CD14-positive monocyte (primary cell): Measurements from ENCODE around the gene KRTAP11-1. TPM values are rescaled to one million over a fixed set of nuclear protein-coding genes. Genes with fewer than 3 reads are reported as not detected.

Experiments used
- DNase-seq, 3 donors: peaks; one replicate each; pipeline ENCODE4 v3.0.0-alpha.2; 2011 to 2022
- H2AFZ ChIP-seq: 2 replicates; pipeline ENCODE4 v1.6.0; 2012; ENCODE audit warnings: mild to moderate bottlenecking, low read depth, low read length, inconsistent platforms; ENCODE audit not compliant: insufficient read depth, poor library complexity, severe bottlenecking
- H3K27ac ChIP-seq, 2 donors: 1 replicate in 1 of 2; 2 replicates in 1 of 2; pipeline ENCODE4 v1.5.1; 2012 to 2013; ENCODE audit warnings: low read length in 2 of 2, control low read depth in 1 of 2, inconsistent platforms in 1 of 2, low read depth in 1 of 2, mild to moderate bottlenecking in 1 of 2
- H3K27me3 ChIP-seq, 2 donors: one replicate each; pipeline versions ENCODE4 v1.6.0 to v1.6.1; 2011 to 2013; ENCODE audit warnings: low read length in 2 of 2; ENCODE audit not compliant: control insufficient read depth in 2 of 2, insufficient read depth in 2 of 2
- H3K36me3 ChIP-seq, 2 donors: replicated peaks in 1 of 2; 1 replicate in 1 of 2; 2 replicates in 1 of 2; pipeline versions ENCODE4 v1.5.1 to v1.6.1; 2012 to 2013; ENCODE audit warnings: low read length in 2 of 2, control low read depth in 1 of 2, inconsistent platforms in 1 of 2, mild to moderate bottlenecking in 1 of 2; ENCODE audit not compliant: insufficient read depth in 2 of 2, control insufficient read depth in 1 of 2
- H3K4me1 ChIP-seq, 2 donors: 1 replicate in 1 of 2; 2 replicates in 1 of 2; pipeline versions ENCODE4 v1.5.1 to v1.6.1; 2012 to 2013; ENCODE audit warnings: low read length in 2 of 2, control low read depth in 1 of 2, inconsistent platforms in 1 of 2, mild to moderate bottlenecking in 1 of 2, moderate library complexity in 1 of 2; ENCODE audit not compliant: insufficient read depth in 2 of 2, control insufficient read depth in 1 of 2
- H3K4me2 ChIP-seq: replicated peaks from 2 replicates; pipeline ENCODE3; 2012; ENCODE audit warnings: low read length, moderate library complexity, mild to moderate bottlenecking; ENCODE audit not compliant: poor library complexity, severe bottlenecking; ENCODE audit errors: extremely low read depth
- H3K4me3 ChIP-seq, 3 experiments: fragments of 200-600 bp in 1 of 3; sonication (generic) in 1 of 3; replicated peaks in 1 of 3; 1 replicate in 2 of 3; 2 replicates in 1 of 3; pipeline ENCODE4 v1.5.1; 2011 to 2013; ENCODE audit warnings: low read length in 3 of 3, mild to moderate bottlenecking in 3 of 3, control low read depth in 2 of 3, low read depth in 2 of 3, inconsistent platforms in 1 of 3, moderate library complexity in 1 of 3
- H3K79me2 ChIP-seq: 2 replicates; pipeline ENCODE4 v1.6.0; 2012; ENCODE audit warnings: mild to moderate bottlenecking, control low read depth, inconsistent platforms, low read length, moderate library complexity; ENCODE audit not compliant: insufficient read depth
- H3K9ac ChIP-seq: 2 replicates; pipeline ENCODE4 v1.6.0; 2017; ENCODE audit warnings: low read length, mild to moderate bottlenecking; ENCODE audit not compliant: insufficient read depth, poor library complexity, severe bottlenecking
- H3K9me3 ChIP-seq, 2 donors: replicated peaks in 1 of 2; 1 replicate in 1 of 2; 2 replicates in 1 of 2; pipeline versions ENCODE4 v1.5.1 to v1.6.1; 2012 to 2013; ENCODE audit warnings: low read length in 2 of 2, control low read depth in 1 of 2; ENCODE audit not compliant: control insufficient read depth in 1 of 2, insufficient read depth in 1 of 2
- H4K20me1 ChIP-seq: 2 replicates; pipeline ENCODE4 v1.6.0; 2012; ENCODE audit warnings: mild to moderate bottlenecking, low read length, control low read depth, moderate library complexity; ENCODE audit not compliant: insufficient read depth
- H3K27ac Mint-ChIP-seq, 7 donors: one replicate each; pipeline ENCODE4 v1.8.0; 2020; ENCODE audit warnings: mild to moderate bottlenecking in 7 of 7, mixed read lengths in 7 of 7, moderate library complexity in 6 of 7, inconsistent platforms in 2 of 7
- H3K27me3 Mint-ChIP-seq, 3 donors: one replicate each; pipeline ENCODE4 v1.8.0; 2021 to 2022; ENCODE audit warnings: low read depth in 3 of 3, mild to moderate bottlenecking in 3 of 3, mixed read lengths in 3 of 3, moderate library complexity in 3 of 3, inconsistent platforms in 1 of 3
- H3K36me3 Mint-ChIP-seq, 2 donors: one replicate each; pipeline ENCODE4 v1.8.0; 2020; ENCODE audit warnings: mixed read lengths in 2 of 2, inconsistent platforms in 1 of 2, mild to moderate bottlenecking in 1 of 2
- H3K4me1 Mint-ChIP-seq: one replicate; pipeline ENCODE4 v1.8.0; 2020; ENCODE audit warnings: mild to moderate bottlenecking, mixed read lengths
- H3K4me3 Mint-ChIP-seq, 2 donors: one replicate each; pipeline ENCODE4 v1.8.0; 2020; ENCODE audit warnings: mild to moderate bottlenecking in 2 of 2, mixed read lengths in 2 of 2, moderate library complexity in 1 of 2
- H3K9me3 Mint-ChIP-seq, 7 donors: one replicate each; pipeline ENCODE4 v1.8.0; 2020 to 2022; ENCODE audit warnings: mixed read lengths in 7 of 7, mild to moderate bottlenecking in 6 of 7, moderate library complexity in 6 of 7, inconsistent platforms in 2 of 7
- WGBS: methylation state at CpG from one replicate; pipeline ENCODE4 v1.1.5; 2013; ENCODE audit warnings: missing lambda C conversion rate; ENCODE audit not compliant: insufficient coverage; 5-methylcytosine and 5-hydroxymethylcytosine counted together
- intact Hi-C, 2 donors: fragments of 100-400 bp; cut with micrococcal nuclease; formaldehyde crosslinking; loops; one replicate each; pipeline versions ENCODE4 v1.15.0 to v1.15.1; 2023
- polyA minus RNA-seq: library from RNA; depleted of rRNA, polyadenylated mRNA; stranded (reverse); fragments of >200 nt; gene quantifications from 2 replicates; pipeline ENCODE4 v1.2.3, GENCODE V29; 2012
- polyA plus RNA-seq, 3 donors: library from polyadenylated mRNA; depleted of rRNA in 1 of 3; unstranded in 2 of 3; stranded (reverse) in 1 of 3; fragments of 300-500 nt in 2 of 3; fragments of >200 nt in 1 of 3; fragmentation: Illumina TruSeq in 2 of 3; gene quantifications; 1 replicate in 2 of 3; 2 replicates in 1 of 3; pipeline ENCODE4 v1.2.3, GENCODE V29; 2012 to 2021
- total RNA-seq, 12 experiments: library from RNA in 1 of 12; stranded (reverse) in 1 of 12; fragments of 120-200 nt in 1 of 12; gene quantifications; one replicate each; pipeline ENCODE4 v1.2.4 and lab custom pipeline; 2013 to 2026; ENCODE audit warnings: mixed read lengths in 6 of 12, inconsistent platforms in 1 of 12
- TF ChIP-seq, protein P1 (sequence below): fragments of 200-600 bp; IDR thresholded peaks from one replicate; pipeline ENCODE4 v1.8.0; 2022; ENCODE audit warnings: antibody characterized with exemption, mild to moderate bottlenecking

The KRTAP11-1 gene, protein sequence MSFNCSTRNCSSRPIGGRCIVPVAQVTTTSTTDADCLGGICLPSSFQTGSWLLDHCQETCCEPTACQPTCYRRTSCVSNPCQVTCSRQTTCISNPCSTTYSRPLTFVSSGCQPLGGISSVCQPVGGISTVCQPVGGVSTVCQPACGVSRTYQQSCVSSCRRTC
- not detected for total RNA-seq (2013)
- polyA plus RNA-seq (not detected), polyA minus RNA-seq (not detected in 2 replicates), total RNA-seq (lab: John Stamatoyannopoulos, UW) (0 reads per million in 11 experiments)

DNA sequence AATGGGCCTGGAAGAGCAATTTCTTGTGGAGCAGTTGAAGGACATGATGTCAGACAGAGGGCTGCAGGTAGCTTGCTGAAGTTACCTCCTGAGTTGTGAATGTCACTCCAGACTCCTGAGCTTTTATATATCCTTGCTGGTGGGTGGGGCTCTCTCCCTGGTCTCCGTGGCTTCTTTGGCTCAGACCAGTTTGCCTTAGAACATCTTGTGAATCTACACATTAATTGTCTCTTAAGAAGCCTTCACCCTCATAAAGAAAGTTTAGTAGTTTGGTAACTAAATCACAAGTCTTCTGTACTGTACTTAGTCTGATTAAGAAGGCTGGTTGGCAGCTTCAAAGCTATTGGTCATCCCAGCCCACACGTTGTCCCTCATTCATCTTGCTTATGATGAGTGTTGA, at the start of gene KRTAP11-1:
KRTAP11-1 (minus strand) TSS at position 101 of the 400 bp plus-strand sequence; CDS start at position 45, 56 bp downstream.
- Mint-ChIP-seq H3K27ac (no peak within 1 kb of the TSS), H3K27me3 (no peaks in the 10 kb centered on the region), H3K4me3 (no peak within 1 kb of the TSS), H3K9me3 (peaks cover 0 to 15% (median 4%) of the 10 kb centered on the region in 7 donors), H3K4me1 (no peaks in the 10 kb centered on the region), H3K36me3 (no peaks in the 10 kb centered on the region)
- H3K4me3 ChIP-seq, result no peak within 1 kb of the TSS
- intact Hi-C loops, result no loop called here
- H3K9me3 ChIP-seq, result peaks cover 0 to 3% of the 10 kb centered on the region in 2 donors
- no peak within 1 kb of the TSS for H2AFZ ChIP-seq
- TF ChIP-seq, protein P1, sequence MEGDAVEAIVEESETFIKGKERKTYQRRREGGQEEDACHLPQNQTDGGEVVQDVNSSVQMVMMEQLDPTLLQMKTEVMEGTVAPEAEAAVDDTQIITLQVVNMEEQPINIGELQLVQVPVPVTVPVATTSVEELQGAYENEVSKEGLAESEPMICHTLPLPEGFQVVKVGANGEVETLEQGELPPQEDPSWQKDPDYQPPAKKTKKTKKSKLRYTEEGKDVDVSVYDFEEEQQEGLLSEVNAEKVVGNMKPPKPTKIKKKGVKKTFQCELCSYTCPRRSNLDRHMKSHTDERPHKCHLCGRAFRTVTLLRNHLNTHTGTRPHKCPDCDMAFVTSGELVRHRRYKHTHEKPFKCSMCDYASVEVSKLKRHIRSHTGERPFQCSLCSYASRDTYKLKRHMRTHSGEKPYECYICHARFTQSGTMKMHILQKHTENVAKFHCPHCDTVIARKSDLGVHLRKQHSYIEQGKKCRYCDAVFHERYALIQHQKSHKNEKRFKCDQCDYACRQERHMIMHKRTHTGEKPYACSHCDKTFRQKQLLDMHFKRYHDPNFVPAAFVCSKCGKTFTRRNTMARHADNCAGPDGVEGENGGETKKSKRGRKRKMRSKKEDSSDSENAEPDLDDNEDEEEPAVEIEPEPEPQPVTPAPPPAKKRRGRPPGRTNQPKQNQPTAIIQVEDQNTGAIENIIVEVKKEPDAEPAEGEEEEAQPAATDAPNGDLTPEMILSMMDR, result no peak
- H3K27ac ChIP-seq, result no peak within 1 kb of the TSS
- no peaks in the 10 kb centered on the region for H4K20me1 ChIP-seq
- no peak within 1 kb of the TSS for H3K9ac ChIP-seq
- no peaks in the 10 kb centered on the region for H3K27me3 ChIP-seq
- no peaks in the 10 kb centered on the region for H3K4me1 ChIP-seq
- no peaks in the 10 kb centered on the region for H3K36me3 ChIP-seq
- H3K79me2 ChIP-seq, result no peaks in the 10 kb centered on the region
- DNase-seq, result no peak
- H3K4me2 ChIP-seq, result no peak within 1 kb of the TSS
- 88% methylated on average over 1 of the region's 2 CpGs for WGBS

DNA sequence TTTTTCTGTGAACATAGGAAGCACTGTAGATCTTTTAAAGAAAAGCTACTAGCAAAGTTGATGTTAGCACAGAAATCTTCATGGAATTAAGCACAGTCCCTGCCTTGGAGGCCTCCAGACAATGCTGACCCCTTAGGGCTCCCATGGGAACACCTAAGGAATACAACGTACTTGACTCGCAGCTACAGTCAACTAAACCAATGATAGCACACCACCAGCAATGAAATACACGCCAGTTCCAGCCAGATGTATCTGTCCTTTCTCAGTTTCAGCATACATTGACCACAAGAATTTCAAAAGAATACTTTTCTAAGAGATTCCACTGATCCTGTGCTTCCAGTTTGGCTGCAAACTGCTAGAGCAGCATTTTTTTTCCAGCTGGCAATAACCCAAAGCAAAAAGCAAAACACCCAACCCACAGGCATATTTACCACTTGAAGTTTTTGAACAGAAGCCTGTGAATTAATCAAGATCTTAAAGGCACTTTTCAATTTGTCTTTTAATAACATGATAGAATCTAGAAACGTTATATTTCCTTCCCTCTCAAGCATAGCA, 42.8 kb upstream of the KRTAP11-1 start:
- intact Hi-C loops, result no loop called here
- H3K4me1 Mint-ChIP-seq, result no peaks in the 10 kb centered on the region
- H3K4me3 Mint-ChIP-seq, result no peak overlapping the region
- TF ChIP-seq, protein P1, result no peak
- peaks cover 2 to 17% (median 12%) of the 10 kb centered on the region in 7 donors for H3K9me3 Mint-ChIP-seq
- Histone ChIP-seq H3K9ac (no peak overlapping the region), H3K4me3 (no peak overlapping the region), H2AFZ (no peak overlapping the region), H3K9me3 (peaks cover 9 to 17% of the 10 kb centered on the region in 2 donors), H3K27ac (no peak overlapping the region), H3K79me2 (no peaks in the 10 kb centered on the region), H3K4me2 (no peak overlapping the region), H3K36me3 (no peaks in the 10 kb centered on the region), H3K27me3 (no peaks in the 10 kb centered on the region), H3K4me1 (no peaks in the 10 kb centered on the region), H4K20me1 (no peaks in the 10 kb centered on the region)
- DNase-seq, result no peak
- H3K36me3 Mint-ChIP-seq, result no peaks in the 10 kb centered on the region
- no peak overlapping the region for H3K27ac Mint-ChIP-seq
- peaks cover 0 to 3% (median 0%) of the 10 kb centered on the region in 3 donors for H3K27me3 Mint-ChIP-seq
- 95% methylated on average over 3 of the region's 4 CpGs for whole genome bisulfite sequencing
